Neural cell (in vitro differentiated cells): ENCODE results near the gene FAXC.

Source experiments
- EZH2 ChIP-seq: fragments of 200-600, 300-800 bp; shearing (Covaris generic), sonication (generic); IDR thresholded peaks from 2 replicates; pipeline ENCODE4 v1.6.1; 2014; ENCODE audit warnings: antibody characterized with exemption, low read length, borderline replicate concordance, mild to moderate bottlenecking; ENCODE audit not compliant: insufficient read depth, poor library complexity, severe bottlenecking
- POLR2AphosphoS5 ChIP-seq: IDR thresholded peaks from 2 replicates; pipeline ENCODE4 v1.6.1; 2012
- RAD21 ChIP-seq: fragments of 450-650 bp; conservative IDR thresholded peaks from 2 replicates; pipeline ENCODE4 v1.6.1; 2014; ENCODE audit warnings: antibody characterized with exemption, mild to moderate bottlenecking, moderate library complexity
- TF ChIP-seq, protein P1 (sequence below): fragments of 450-650 bp; IDR thresholded peaks from 2 replicates; pipeline ENCODE4 v1.5.1; 2014; ENCODE audit warnings: antibody characterized with exemption, mild to moderate bottlenecking, moderate library complexity; ENCODE audit not compliant: poor library complexity, severe bottlenecking
- TF ChIP-seq, protein P2 (sequence below): IDR thresholded peaks from 2 replicates; pipeline ENCODE4 v1.6.1; 2012; ENCODE audit warnings: borderline replicate concordance

DNA sequence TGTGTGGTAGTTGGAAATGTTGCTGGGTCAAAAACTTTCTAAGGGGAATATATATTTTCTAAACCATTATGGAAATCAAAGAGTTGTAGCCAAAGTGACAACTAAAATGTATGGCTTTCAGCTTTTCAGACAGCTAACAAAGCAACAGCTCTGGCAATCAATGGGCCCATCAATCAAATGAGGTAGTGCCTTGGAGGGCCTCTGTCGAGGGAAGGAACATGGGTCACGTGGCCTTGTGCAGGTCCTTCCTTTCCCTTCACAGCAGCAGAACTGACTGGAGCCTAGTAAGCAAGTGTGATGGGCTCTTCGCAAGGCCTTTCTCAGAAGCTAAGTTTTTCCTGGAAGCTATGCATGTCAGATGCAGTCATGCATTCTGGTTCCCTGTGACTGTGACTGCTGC is 17.9 kb downstream of the FAXC start:
- TF ChIP-seq EZH2 (no peak), RAD21 (no peak), POLR2AphosphoS5 (no peak)
- TF ChIP-seq, protein P1, sequence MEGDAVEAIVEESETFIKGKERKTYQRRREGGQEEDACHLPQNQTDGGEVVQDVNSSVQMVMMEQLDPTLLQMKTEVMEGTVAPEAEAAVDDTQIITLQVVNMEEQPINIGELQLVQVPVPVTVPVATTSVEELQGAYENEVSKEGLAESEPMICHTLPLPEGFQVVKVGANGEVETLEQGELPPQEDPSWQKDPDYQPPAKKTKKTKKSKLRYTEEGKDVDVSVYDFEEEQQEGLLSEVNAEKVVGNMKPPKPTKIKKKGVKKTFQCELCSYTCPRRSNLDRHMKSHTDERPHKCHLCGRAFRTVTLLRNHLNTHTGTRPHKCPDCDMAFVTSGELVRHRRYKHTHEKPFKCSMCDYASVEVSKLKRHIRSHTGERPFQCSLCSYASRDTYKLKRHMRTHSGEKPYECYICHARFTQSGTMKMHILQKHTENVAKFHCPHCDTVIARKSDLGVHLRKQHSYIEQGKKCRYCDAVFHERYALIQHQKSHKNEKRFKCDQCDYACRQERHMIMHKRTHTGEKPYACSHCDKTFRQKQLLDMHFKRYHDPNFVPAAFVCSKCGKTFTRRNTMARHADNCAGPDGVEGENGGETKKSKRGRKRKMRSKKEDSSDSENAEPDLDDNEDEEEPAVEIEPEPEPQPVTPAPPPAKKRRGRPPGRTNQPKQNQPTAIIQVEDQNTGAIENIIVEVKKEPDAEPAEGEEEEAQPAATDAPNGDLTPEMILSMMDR = no peak
- TF ChIP-seq, protein P2, sequence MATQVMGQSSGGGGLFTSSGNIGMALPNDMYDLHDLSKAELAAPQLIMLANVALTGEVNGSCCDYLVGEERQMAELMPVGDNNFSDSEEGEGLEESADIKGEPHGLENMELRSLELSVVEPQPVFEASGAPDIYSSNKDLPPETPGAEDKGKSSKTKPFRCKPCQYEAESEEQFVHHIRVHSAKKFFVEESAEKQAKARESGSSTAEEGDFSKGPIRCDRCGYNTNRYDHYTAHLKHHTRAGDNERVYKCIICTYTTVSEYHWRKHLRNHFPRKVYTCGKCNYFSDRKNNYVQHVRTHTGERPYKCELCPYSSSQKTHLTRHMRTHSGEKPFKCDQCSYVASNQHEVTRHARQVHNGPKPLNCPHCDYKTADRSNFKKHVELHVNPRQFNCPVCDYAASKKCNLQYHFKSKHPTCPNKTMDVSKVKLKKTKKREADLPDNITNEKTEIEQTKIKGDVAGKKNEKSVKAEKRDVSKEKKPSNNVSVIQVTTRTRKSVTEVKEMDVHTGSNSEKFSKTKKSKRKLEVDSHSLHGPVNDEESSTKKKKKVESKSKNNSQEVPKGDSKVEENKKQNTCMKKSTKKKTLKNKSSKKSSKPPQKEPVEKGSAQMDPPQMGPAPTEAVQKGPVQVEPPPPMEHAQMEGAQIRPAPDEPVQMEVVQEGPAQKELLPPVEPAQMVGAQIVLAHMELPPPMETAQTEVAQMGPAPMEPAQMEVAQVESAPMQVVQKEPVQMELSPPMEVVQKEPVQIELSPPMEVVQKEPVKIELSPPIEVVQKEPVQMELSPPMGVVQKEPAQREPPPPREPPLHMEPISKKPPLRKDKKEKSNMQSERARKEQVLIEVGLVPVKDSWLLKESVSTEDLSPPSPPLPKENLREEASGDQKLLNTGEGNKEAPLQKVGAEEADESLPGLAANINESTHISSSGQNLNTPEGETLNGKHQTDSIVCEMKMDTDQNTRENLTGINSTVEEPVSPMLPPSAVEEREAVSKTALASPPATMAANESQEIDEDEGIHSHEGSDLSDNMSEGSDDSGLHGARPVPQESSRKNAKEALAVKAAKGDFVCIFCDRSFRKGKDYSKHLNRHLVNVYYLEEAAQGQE = no peak
